IMR-90 (cell line): ENCODE data around the gene PLCH2. TPM values are rescaled to one million over a fixed set of nuclear protein-coding genes. Genes with fewer than 3 reads are reported as not detected.

ENCODE experiments used
- ATAC-seq: fragments of 200-7000 bp; cut with Tn5 transposase; 2 replicates; pipeline ENCODE4 v1.9.1; 2020; ENCODE audit warnings: low read depth, mild to moderate bottlenecking, moderate library complexity
- BruUV-seq: library from RNA; stranded (reverse); fragments of 400-500 nt; replicated peaks from 2 replicates; lab custom pipeline; 2021; lab: Mats Ljungman, UMichigan
- CTCF ChIA-PET: fragments of 300-600 bp; formaldehyde crosslinking; extraction: SDS; loops from one replicate; lab custom pipeline; 2021; ENCODE audit warnings: antibody characterized with exemption; lab: Yijun Ruan, JAX
- POLR2A ChIA-PET: fragments of 300-600 bp; sonication (Branson Sonifier 250); formaldehyde crosslinking; loops from one replicate; lab custom pipeline; 2022; ENCODE audit warnings: antibody characterized with exemption; ENCODE audit not compliant: unreplicated experiment; lab: Charles Lee
- DNase-seq: peaks from one replicate; pipeline ENCODE4 v3.0.0; 2013
- H2AFZ ChIP-seq: replicated peaks from 2 replicates; pipeline ENCODE3; 2013; ENCODE audit warnings: low read length, mild to moderate bottlenecking; ENCODE audit not compliant: poor library complexity
- H2AK5ac ChIP-seq: 2 replicates; pipeline ENCODE4 v1.6.1; 2013; ENCODE audit warnings: low read depth, low read length, inconsistent platforms
- H2AK9ac ChIP-seq: replicated peaks from 2 replicates; pipeline ENCODE3; 2013; ENCODE audit warnings: mild to moderate bottlenecking, low read depth, low read length, moderate library complexity; ENCODE audit not compliant: poor library complexity
- H2BK120ac ChIP-seq: 2 replicates; pipeline ENCODE4 v1.6.1; 2013; ENCODE audit warnings: low read depth, low read length, inconsistent platforms
- H2BK15ac ChIP-seq: 3 replicates; pipeline ENCODE4 v1.6.1; 2013; ENCODE audit warnings: low read depth, low read length, inconsistent platforms
- H2BK20ac ChIP-seq: 2 replicates; pipeline ENCODE4 v1.6.1; 2013; ENCODE audit warnings: low read depth, mild to moderate bottlenecking, inconsistent platforms, low read length, moderate library complexity
- H2BK5ac ChIP-seq: 2 replicates; pipeline ENCODE4 v1.6.1; 2013; ENCODE audit warnings: mild to moderate bottlenecking, low read depth, low read length, inconsistent platforms; ENCODE audit not compliant: poor library complexity, severe bottlenecking
- H3K14ac ChIP-seq: replicated peaks from 2 replicates; pipeline ENCODE4 v1.6.1; 2013; ENCODE audit warnings: low read depth, low read length, inconsistent platforms
- H3K18ac ChIP-seq: 2 replicates; pipeline ENCODE4 v1.6.1; 2013; ENCODE audit warnings: low read depth, low read length, control low read depth
- H3K23ac ChIP-seq: 2 replicates; pipeline ENCODE4 v1.6.1; 2013; ENCODE audit warnings: low read depth, low read length, inconsistent platforms
- H3K27ac ChIP-seq: 2 replicates; pipeline ENCODE4 v1.5.1; 2013; ENCODE audit warnings: mild to moderate bottlenecking, control low read depth, low read length; ENCODE audit not compliant: insufficient read depth
- H3K27me3 ChIP-seq: 2 replicates; pipeline ENCODE4 v1.6.1; 2013; ENCODE audit warnings: low read length; ENCODE audit not compliant: control insufficient read depth, insufficient read depth
- H3K36me3 ChIP-seq: 2 replicates; pipeline ENCODE4 v1.6.1; 2013; ENCODE audit warnings: low read length, mixed read lengths; ENCODE audit not compliant: control insufficient read depth, insufficient read depth
- H3K4ac ChIP-seq: 2 replicates; pipeline ENCODE4 v1.6.1; 2013; ENCODE audit warnings: low read depth, low read length, inconsistent platforms
- H3K4me1 ChIP-seq: 2 replicates; pipeline ENCODE4 v1.6.1; 2013; ENCODE audit warnings: low read length, mixed read lengths; ENCODE audit not compliant: control insufficient read depth, insufficient read depth
- H3K4me2 ChIP-seq: 2 replicates; pipeline ENCODE4 v1.6.1; 2013; ENCODE audit warnings: low read depth, mild to moderate bottlenecking, control low read depth, low read length, moderate library complexity
- H3K4me3 ChIP-seq: 2 replicates; pipeline ENCODE4 v1.5.1; 2013; ENCODE audit warnings: low read depth, mild to moderate bottlenecking, control low read depth, low read length, moderate library complexity; ENCODE audit not compliant: insufficient read depth
- H3K56ac ChIP-seq: 2 replicates; pipeline ENCODE4 v1.6.1; 2013; ENCODE audit warnings: low read length, inconsistent platforms; ENCODE audit not compliant: insufficient read depth; ENCODE audit errors: extremely low read depth
- H3K79me1 ChIP-seq, 2 experiments: 2 replicates each; pipeline ENCODE4 v1.6.1; 2013; ENCODE audit warnings: low read length in 2 of 2, inconsistent platforms in 1 of 2, low read depth in 1 of 2
- H3K9ac ChIP-seq: 2 replicates; pipeline ENCODE4 v1.6.1; 2013; ENCODE audit warnings: low read depth, low read length, control low read depth
- H3K9me1 ChIP-seq: 2 replicates; pipeline ENCODE4 v1.6.1; 2013; ENCODE audit warnings: low read length, inconsistent platforms; ENCODE audit not compliant: insufficient read depth
- H3K9me3 ChIP-seq: 2 replicates; pipeline ENCODE4 v1.6.1; 2013; ENCODE audit warnings: low read length; ENCODE audit not compliant: control insufficient read depth, insufficient read depth
- H4K20me1 ChIP-seq: 2 replicates; pipeline ENCODE4 v1.6.1; 2013; ENCODE audit warnings: low read length, inconsistent platforms; ENCODE audit not compliant: insufficient read depth
- H4K5ac ChIP-seq: 2 replicates; pipeline ENCODE4 v1.6.1; 2013; ENCODE audit warnings: mild to moderate bottlenecking, low read depth, low read length, control low read depth
- H4K8ac ChIP-seq, 2 experiments: 2 replicates each; pipeline ENCODE4 v1.6.1; 2013; ENCODE audit warnings: low read depth in 2 of 2, low read length in 2 of 2, control low read depth in 1 of 2, inconsistent platforms in 1 of 2
- H4K91ac ChIP-seq: 2 replicates; pipeline ENCODE4 v1.6.1; 2013; ENCODE audit warnings: low read depth, low read length, inconsistent platforms; ENCODE audit not compliant: insufficient read depth
- BHLHE40 ChIP-seq: fragments of 150-350 bp; IDR thresholded peaks from 2 replicates; pipeline ENCODE4 v1.6.1; 2016; ENCODE audit warnings: mild to moderate bottlenecking, low read depth, low read length
- CEBPB ChIP-seq: IDR thresholded peaks from 2 replicates; pipeline ENCODE4 v1.6.1; 2012; ENCODE audit warnings: low read depth, low read length, improper control_type of control experiment
- CHD1 ChIP-seq: IDR thresholded peaks from 2 replicates; pipeline ENCODE4 v1.6.1; 2012; ENCODE audit warnings: low read depth, low read length, improper control_type of control experiment
- CTCF ChIP-seq: conservative IDR thresholded peaks from 2 replicates; pipeline ENCODE4 v1.5.1; 2012; ENCODE audit warnings: mild to moderate bottlenecking, low read depth, low read length, improper control_type of control experiment
- FOS ChIP-seq: fragments of 150-350 bp; IDR thresholded peaks from 2 replicates; pipeline ENCODE4 v1.6.1; 2016; ENCODE audit warnings: low read depth, low read length
- MAFK ChIP-seq: IDR thresholded peaks from 2 replicates; pipeline ENCODE4 v1.6.1; 2012; ENCODE audit warnings: low read depth, low read length, improper control_type of control experiment
- MAZ ChIP-seq: IDR thresholded peaks from 2 replicates; pipeline ENCODE4 v1.6.1; 2012; ENCODE audit warnings: low read depth, mild to moderate bottlenecking, low read length, improper control_type of control experiment, moderate library complexity, borderline replicate concordance
- MXI1 ChIP-seq: IDR thresholded peaks from 2 replicates; pipeline ENCODE4 v1.6.1; 2012; ENCODE audit warnings: low read depth, mild to moderate bottlenecking, low read length, moderate library complexity, borderline replicate concordance
- NFE2L2 ChIP-seq: fragments of 150-350 bp; IDR thresholded peaks from 2 replicates; pipeline ENCODE4 v1.6.1; 2016; ENCODE audit warnings: low read depth, mild to moderate bottlenecking, low read length
- POLR2A ChIP-seq: IDR thresholded peaks from 2 replicates; pipeline ENCODE4 v1.6.1; 2012; ENCODE audit warnings: mild to moderate bottlenecking, low read depth, low read length
- RAD21 ChIP-seq: IDR thresholded peaks from 2 replicates; pipeline ENCODE4 v1.6.1; 2012; ENCODE audit warnings: low read length, improper control_type of control experiment
- RCOR1 ChIP-seq: IDR thresholded peaks from 2 replicates; pipeline ENCODE4 v1.6.1; 2012; ENCODE audit warnings: mild to moderate bottlenecking, low read length, improper control_type of control experiment; ENCODE audit not compliant: insufficient replicate concordance
- RFX5 ChIP-seq: IDR thresholded peaks from 2 replicates; pipeline ENCODE4 v1.8.0; 2012; ENCODE audit warnings: low read depth, mild to moderate bottlenecking, low read length, moderate library complexity
- SMC3 ChIP-seq: fragments of 150-350 bp; IDR thresholded peaks from 2 replicates; pipeline ENCODE4 v1.6.1; 2016; ENCODE audit warnings: low read depth, mild to moderate bottlenecking, antibody characterized with exemption, low read length, moderate library complexity
- USF2 ChIP-seq: fragments of 150-350 bp; IDR thresholded peaks from 2 replicates; pipeline ENCODE4 v1.6.1; 2017; ENCODE audit warnings: mild to moderate bottlenecking, antibody characterized with exemption, low read length, low read depth
- whole genome bisulfite sequencing, 2 experiments: methylation state at CpG; one replicate each; pipeline versions ENCODE4 v1.1.5 to v1.1.7; 2013; ENCODE audit warnings: missing lambda C conversion rate in 2 of 2; ENCODE audit not compliant: insufficient read length in 1 of 2; ENCODE audit errors: extremely low coverage in 2 of 2; 5-methylcytosine and 5-hydroxymethylcytosine counted together
- dilution Hi-C: fragments of 300-500 bp; cut with HindIII; formaldehyde crosslinking; loops from one replicate; pipeline ENCODE4 v1.14.3; 2018; ENCODE audit warnings: low sequenced_read_pairs; ENCODE audit not compliant: unreplicated experiment
- in situ Hi-C: fragments of 300-500 bp; cut with MboI; formaldehyde crosslinking; loops from 3 replicates; pipeline ENCODE4 v1.14.3; 2019; ENCODE audit warnings: low sequenced_read_pairs, inconsistent platforms, mixed read lengths
- intact Hi-C: fragments of 100-400 bp; cut with micrococcal nuclease; formaldehyde crosslinking; loops from 2 replicates; pipeline ENCODE4 v1.10.0; 2022
- polyA plus RNA-seq, 3 experiments: library from polyadenylated mRNA; depleted of rRNA; stranded (reverse); fragments of >200 nt; gene quantifications; 2 replicates each; pipeline ENCODE4 v1.2.3, GENCODE V29; 2012; ENCODE audit warnings: low replicate concordance in 1 of 3
- total RNA-seq: library from RNA; depleted of rRNA; stranded (reverse); fragments of >200 nt; gene quantifications from 2 replicates; pipeline ENCODE4 v1.2.3, GENCODE V29; 2012
- TF ChIP-seq, protein P1 (sequence below): fragments of 150-350 bp; IDR thresholded peaks from 2 replicates; pipeline ENCODE4 v1.6.1; 2016; ENCODE audit warnings: low read depth, mild to moderate bottlenecking, low read length, moderate library complexity, borderline replicate concordance

Gene PLCH2
- total and polyA plus RNA-seq, 2 of the 4 experiments (the other 2 are of a cell fraction) = 0.18 to 1.9 TPM

- Histone ChIP-seq H2BK5ac (no peak overlapping the region), H3K23ac (no peak overlapping the region), H3K4me2 (no peak overlapping the region), H3K4me1 (no peaks in the 10 kb centered on the region), H3K36me3 (no peaks in the 10 kb centered on the region), H2BK15ac (no peak overlapping the region), H2BK120ac (no peak overlapping the region), H3K14ac (no peak overlapping the region), H3K79me1 (no peaks in the 10 kb centered on the region), H4K91ac (no peak overlapping the region), H3K18ac (no peak overlapping the region), H3K4me3 (no peak overlapping the region), H3K4ac (no peak overlapping the region), H2AK9ac (peak overlapping the region; percentile 42), H3K9ac (no peak overlapping the region), H3K56ac (no peak overlapping the region), H3K9me1 (no peaks in the 10 kb centered on the region), H3K27me3 (peaks cover 30% of the 10 kb centered on the region), H4K5ac (no peak overlapping the region), H3K27ac (no peak overlapping the region), H2BK20ac (no peak overlapping the region), H3K9me3 (no peaks in the 10 kb centered on the region), H4K8ac (no peak overlapping the region), H2AFZ (no peak overlapping the region), H4K20me1 (no peaks in the 10 kb centered on the region), H2AK5ac (no peak overlapping the region)
- ChIA-PET CTCF (interaction anchor here (0.9 kb wide), 1 partner anchor 47 kb away, joined by 3 read pairs; no protein-coding TSS in a partner anchor), POLR2A (no interaction called here)
- intact Hi-C loops = no loop called here
- 71% methylated on average over 7 of the region's 8 CpGs; no CpG with 5 or more reads in 1 of the 2 experiments for WGBS, 2 experiments
- dilution Hi-C loops = no loop called here
- in situ Hi-C loops = no loop called here
- TF ChIP-seq MAFK = no peak
- TF ChIP-seq CTCF = no peak
- TF ChIP-seq CEBPB = no peak
- no peak for TF ChIP-seq RAD21
- TF ChIP-seq RFX5 = no peak
- TF ChIP-seq SMC3 = no peak
- no peak for TF ChIP-seq MXI1
- no peak for TF ChIP-seq USF2
- no peak for TF ChIP-seq POLR2A
- TF ChIP-seq FOS = no peak
- TF ChIP-seq, protein P1, sequence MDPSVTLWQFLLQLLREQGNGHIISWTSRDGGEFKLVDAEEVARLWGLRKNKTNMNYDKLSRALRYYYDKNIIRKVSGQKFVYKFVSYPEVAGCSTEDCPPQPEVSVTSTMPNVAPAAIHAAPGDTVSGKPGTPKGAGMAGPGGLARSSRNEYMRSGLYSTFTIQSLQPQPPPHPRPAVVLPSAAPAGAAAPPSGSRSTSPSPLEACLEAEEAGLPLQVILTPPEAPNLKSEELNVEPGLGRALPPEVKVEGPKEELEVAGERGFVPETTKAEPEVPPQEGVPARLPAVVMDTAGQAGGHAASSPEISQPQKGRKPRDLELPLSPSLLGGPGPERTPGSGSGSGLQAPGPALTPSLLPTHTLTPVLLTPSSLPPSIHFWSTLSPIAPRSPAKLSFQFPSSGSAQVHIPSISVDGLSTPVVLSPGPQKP = no peak
- TF ChIP-seq MAZ = no peak
- no peak for TF ChIP-seq NFE2L2
- no peak for TF ChIP-seq BHLHE40
- no peak for TF ChIP-seq CHD1
- TF ChIP-seq RCOR1 = no peak
- DNase-seq (no peak), ATAC-seq (no peak)
- no TSS peak for BruUV-seq
These were observed 15.9 kb upstream of the PLCH2 start for GRCh38 chr1:2460203-2460602.
